Left cardiac atrium (tissue), 4 donors: ENCODE measurements around the gene CAV3. TPM values are rescaled to one million over a fixed set of nuclear protein-coding genes. Genes with fewer than 3 reads are reported as not detected.

Experiments
- ATAC-seq, 2 donors: fragments of 200-7000 bp; cut with Tn5 transposase; one replicate each; pipeline ENCODE4 v1.9.1; 2020; ENCODE audit warnings: mild to moderate bottlenecking in 2 of 2, moderate library complexity in 2 of 2
- DNase-seq: peaks from one replicate; pipeline ENCODE4 v3.0.0-alpha.2; 2020
- intact Hi-C, 2 donors: fragments of 100-400 bp; cut with DNase I; formaldehyde crosslinking; loops; one replicate each; pipeline versions ENCODE4 v1.14.1 to v1.15.1; 2022 to 2023
- total RNA-seq, 2 donors: library from RNA; stranded (reverse); fragmentation: NEBNext Ultra II Directional; extraction: Animal tissue kit (Norgen Biotek cat#: 25700); gene quantifications; one replicate each; pipeline ENCODE4 v1.2.1, GENCODE V29; 2021
- donor health status: DM: no; HTN: yes; CAD: no.
- donor health status: DM: no; HTN: yes; CAD: no; lungs with severe emphysema.
- donor health status: DM: yes; HTN: yes; CAD: no.
- donor health status: Dilated cardiomyopathy.

The CAV3 gene
- total RNA-seq, 2 donors from 2014 or later: 17.6 to 20.4 TPM

DNA sequence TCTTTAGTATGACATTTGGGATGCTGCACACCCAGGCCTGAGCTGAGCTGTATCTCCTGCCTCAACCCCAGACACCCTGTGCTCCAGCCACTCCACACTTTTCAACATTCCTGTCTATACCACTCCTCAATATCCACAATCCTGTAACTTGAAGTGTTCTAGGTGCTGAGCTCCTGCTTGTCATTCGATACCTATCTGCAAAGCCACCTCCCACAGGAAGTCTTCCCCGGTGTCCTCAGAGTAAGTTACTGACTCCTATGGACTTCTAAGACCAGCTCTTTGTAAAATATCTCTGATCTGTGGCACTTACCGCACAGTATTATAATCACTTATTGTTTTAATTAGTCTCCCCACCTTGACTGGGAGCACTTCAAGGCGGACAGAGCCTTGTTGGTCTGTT is 1.2 kb upstream of the CAV3 start:
- DNase-seq: no peak
- intact Hi-C loops: no loop called here
- ATAC-seq: no peak

DNA sequence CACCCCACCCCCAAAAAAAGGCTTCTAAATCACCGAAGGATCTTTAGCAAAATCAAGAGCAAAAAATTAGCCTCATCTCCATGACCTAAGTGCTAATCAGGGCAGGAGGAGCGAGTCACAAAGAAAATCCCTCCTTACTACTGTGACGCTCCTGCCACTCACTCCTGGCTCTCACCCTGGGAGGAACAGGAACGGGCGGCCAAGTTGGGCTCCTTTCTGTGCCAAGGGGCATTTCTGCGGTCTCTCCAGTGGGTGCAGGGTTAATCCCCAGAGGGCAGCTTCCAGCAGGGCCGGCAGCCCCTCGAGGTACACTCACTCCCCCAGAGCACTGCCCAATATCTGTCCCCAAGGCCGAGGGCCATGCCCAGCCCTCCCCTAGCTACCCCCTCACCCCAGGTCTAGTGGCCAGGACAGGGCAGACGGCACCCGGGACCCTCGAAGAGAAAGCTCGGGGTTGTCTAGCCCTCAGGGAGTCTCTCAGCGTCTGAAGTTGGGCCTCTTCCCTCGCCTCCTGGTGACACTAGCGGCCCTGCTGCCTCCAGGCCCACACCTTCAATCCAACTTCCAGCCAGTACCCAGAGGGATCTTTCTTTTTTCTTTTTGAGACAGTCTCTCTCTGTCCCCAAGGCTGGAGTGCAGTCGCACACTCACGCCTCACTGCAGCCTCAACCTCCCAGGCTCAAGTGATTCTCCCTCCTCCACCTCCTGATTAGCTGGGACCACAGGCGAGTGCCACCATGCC is 706 bp downstream of the CAV3 start:
- ATAC-seq (peak; percentile 83 to 85), DNase-seq (no peak)
- intact Hi-C loops: no loop called here

DNA sequence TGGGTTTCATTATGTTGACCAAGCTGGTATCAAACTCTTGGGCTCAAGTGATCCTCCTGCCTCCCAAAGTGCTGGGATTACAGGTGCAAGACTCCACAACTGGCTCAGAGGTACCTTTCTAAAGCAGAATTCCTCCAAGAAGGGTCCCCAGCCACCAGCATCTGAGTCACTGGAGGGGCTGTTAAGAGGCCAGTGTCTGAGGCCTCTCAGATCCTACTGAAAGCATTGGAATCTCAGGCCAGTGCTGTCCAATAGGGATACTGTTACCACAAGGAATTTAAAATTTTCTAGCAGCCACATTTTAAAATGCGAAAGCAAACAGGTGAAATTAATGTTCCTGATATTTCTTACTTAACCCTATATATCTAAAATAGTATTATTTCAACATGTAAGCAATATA is 1.3 kb downstream of the CAV3 start:
- ATAC-seq (no peak), DNase-seq (no peak)
- intact Hi-C loops: no loop called here

DNA sequence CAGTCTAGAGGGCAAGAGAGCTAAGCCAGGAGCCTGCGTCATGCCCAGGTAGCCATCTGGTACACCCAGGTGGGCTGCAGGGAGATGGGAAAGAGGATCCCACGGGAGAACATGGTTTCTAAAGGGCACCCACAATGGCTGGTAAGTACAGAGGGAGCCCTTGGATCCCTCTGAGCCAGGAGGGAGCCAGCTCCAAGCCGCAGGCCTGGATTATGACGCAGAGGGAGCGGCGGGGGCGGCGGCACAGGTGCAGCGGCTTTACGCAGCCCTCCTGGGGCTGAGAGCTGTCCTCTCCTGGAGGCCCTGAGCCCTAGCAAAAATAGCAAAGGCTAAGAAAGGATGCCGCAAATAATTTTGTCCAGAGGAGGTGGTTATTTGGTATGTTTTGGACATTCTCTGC is 2.8 kb downstream of the CAV3 start:
- intact Hi-C loops: no loop called here
- ATAC-seq (no peak), DNase-seq (no peak)

DNA sequence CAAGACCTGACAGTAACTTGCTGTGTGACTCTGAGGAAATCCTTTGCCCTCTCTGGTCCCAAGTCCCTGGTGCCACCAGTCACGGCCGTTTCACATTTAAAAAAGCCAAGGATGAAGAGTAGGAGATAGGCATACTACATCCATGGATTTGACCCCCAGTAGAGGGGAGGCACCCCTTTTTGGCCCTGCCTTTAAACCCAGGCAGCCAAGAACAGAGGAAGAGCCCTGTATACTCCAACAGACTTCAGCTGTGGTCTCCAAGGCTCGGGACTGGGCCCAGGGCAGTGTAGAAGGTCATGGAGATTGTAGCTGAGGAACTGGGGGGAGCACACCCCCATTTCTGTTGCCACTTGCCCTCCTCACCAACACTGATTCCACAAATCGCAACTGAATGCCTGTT is 3.7 kb downstream of the CAV3 start:
- DNase-seq: no peak
- no peak for ATAC-seq
- intact Hi-C loops: no loop called here

DNA sequence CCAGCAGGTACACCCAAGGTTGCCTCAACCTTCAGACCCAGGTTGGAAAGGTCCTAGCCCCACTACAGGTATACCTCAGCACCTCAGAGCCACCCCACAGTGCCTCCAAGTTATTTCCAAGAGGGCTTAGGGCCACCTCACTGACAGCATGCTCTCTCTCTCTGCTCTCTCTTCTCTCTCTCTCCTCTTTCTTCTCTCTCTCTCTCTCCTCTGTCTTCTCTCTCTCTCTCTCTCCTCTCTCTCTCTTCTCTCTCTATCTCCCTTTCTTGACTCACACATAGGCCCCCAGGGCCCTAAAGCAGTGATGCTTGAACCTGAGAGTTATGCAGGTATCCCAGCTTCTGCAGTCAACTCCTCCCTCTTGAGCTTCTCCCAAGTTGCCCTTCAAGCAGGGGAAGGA is 4.2 kb downstream of the CAV3 start:
- intact Hi-C loops: no loop called here
- ATAC-seq (no peak), DNase-seq (no peak)

DNA sequence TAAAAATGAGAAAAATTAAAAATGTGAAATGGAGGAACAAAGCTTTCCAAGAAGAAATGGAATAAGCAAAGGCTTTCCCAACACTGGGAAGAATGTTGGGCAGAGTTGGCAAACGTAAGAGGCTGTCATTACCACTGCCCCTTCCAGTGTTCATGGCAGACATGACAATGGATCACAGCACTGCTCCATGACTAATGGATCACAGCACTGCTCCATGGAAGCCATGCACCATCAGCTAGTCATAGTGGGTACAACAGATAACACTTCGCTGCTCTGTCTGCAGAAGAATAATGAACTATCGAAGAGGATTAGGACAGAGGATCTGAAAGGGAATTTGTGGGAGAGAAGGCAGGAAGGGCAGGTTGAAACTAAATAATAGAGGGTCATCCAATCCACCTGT is 5.0 kb downstream of the CAV3 start:
- no peak for ATAC-seq
- DNase-seq: no peak
- intact Hi-C loops: no loop called here

DNA sequence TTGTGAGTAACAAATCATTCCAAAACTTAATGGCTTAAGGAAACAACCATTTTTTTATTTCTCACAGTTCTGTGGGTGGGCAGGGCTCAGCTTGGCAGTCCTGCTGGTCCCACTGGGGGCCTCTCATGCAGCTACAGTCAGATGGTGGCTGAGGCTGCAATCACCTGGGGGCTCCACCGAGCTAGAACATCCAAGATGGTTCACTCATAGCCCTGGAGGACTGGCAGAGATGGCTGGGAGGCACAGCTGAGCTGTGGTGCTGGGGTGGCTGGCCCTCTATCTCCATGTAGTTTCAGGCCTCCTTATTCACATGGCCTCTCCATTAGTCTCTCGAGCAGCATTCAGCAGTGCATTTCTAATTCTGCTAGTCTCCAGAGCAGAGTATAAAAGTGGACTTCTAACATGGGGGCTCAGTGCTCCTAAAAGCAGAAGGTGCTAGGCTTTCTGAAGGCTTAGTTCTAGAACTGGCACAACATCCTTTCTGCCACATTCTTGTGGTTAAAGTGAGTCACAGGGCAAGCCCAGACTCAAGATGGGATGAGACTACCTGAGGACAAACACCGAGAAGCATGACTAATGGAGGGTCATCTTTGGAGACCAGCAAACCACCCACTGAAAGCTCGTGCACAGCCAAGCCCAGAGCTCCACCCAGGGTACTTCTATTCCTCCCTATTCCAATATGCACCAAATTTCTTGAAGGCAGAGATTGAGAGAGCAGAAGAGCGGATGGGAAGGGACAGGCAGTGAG is 6.3 kb downstream of the CAV3 start:
- DNase-seq (no peak), ATAC-seq (peak in 1 of 2 donors; percentile 51)
- intact Hi-C loops: no loop called here

DNA sequence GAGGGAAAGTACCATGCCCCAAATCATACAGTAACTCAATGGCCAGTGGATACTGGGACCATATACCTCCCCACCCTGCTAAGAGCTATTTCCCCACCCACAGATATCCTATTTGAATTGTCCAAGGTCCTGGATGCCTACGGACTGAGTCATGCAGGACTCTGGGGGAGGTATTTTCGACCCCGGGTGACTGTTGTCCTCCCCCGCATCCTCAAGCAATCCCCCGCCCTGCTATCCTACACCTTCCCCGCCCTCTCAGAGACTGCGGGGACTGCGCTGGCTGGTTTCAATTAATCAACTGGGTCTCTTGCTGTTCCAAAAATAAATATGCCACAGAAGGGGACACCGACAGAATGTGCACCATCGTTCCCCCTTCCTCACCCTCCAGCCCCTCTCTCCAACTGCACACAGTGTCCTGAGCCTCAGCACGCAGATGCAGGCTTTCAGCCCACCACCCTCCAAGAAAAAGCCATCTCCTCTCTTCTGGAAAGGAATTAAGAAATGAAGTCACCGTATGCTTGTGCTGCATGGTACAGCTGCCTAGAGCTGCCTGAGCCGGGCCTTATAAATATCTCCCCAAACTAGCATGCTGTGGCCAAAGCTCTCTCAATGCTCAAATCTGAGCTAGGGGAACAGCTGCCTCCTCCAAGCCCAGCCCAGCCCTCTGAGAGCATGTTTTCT is 8.1 kb downstream of the CAV3 start:
- ATAC-seq: peak; percentile 79 to 86
- DNase-seq: no peak
- intact Hi-C loops: no loop called here

DNA sequence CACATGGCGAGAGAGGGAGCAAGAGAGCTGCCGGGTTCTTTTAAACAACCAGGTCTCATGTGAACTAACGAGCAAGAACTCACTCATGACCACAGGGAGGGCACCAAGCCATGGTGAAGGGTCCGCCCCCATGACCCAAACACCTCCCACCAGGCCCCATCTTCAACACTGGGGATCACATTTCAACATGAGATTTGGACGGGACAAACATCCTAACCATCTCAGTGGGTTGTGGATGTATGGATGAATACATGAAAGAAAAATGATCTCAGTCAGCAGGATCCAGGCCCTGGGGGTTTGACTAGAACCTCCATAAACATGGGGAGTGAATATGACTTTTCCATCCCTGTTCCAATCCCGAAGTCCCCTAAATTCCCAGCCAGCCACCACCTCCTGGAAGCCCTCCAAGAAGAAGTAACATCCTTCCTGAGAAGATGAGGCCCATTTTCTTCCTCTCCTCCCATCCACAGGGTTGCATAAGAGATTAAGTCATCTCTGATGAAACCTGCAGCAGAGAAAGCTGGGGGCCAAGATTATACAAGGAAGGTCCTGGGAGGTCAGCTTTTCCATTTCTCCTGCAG is 9.5 kb downstream of the CAV3 start:
- DNase-seq (no peak), ATAC-seq (peak in 1 of 2 donors; percentile 28)
- intact Hi-C loops: no loop called here

DNA sequence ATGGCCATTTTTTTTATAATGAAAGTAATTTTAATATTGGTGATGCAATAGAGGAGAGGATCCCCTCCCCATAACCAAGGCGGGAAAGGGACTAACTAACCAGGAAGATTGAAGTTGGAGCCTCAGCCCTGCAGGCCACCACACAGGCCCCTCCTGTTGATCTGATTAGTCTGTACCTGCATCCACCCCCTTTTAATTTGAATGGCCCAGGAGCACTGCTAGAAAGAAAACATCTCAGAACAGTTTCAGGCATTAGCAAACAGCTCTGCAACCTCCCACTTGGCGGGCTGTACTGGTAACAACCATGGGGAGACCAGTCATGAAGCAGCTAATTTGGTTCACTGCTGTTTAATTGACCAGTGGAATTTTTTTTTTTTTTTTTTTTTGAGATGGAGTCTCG is 10.3 kb downstream of the CAV3 start:
- intact Hi-C loops: no loop called here
- DNase-seq (no peak), ATAC-seq (no peak)

DNA sequence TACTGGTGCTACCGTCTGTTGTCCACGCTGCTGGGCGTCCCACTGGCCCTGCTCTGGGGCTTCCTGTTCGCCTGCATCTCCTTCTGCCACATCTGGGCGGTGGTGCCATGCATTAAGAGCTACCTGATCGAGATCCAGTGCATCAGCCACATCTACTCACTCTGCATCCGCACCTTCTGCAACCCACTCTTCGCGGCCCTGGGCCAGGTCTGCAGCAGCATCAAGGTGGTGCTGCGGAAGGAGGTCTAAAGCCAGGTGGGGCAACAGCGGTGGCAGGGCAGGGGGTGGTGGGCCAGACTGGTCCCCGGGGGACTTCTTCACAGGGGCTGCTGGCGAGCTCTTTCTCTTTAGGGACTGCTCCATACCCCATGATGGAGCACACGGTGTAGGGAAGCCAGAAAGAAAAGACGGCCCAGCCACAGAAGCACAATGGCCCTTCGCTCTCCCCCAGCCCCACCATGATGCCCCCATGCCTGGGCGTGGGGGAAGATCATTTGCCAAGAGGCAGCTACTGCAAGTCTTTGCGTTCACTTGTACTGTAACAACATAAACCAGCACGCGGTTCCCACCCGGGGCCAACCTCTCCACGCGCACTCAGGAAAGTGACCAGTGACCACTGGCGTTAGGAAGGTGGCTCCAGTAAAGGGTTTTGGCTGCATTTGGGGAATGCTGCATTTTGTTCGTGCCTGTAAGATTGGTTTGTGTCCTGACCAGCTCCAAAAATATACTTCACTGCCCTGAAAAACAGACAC is 12.2 kb downstream of the CAV3 start:
- ATAC-seq (no peak), DNase-seq (no peak)
- intact Hi-C loops: no loop called here

DNA sequence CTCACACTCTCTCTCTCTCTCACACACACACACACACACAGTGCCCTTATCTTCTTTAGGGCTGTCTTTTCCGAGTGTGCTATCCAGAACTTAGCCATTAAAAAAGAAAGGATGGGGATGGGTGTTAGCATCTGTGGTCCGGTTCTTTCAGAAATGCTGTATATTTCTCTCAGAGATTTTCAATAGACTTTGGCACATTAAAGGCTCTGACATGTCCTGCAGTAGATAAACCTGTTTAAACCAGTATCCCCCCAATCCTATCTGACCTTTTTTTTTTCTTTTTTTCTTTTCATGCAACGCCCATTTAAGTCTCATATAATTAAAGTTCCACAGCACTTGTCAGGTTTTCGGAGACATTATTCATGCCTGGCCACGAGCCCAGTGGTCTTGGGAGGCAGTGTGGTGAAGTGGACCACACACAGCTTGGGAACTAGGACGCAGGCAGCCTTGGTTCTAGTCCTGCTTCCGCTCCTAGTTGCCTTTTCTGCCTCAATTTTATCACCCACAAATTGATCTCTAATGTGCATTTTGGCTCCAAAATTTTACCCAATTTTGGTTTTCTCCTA is 13.3 kb downstream of the CAV3 start:
- DNase-seq: no peak
- intact Hi-C loops: no loop called here
- no peak for ATAC-seq

DNA sequence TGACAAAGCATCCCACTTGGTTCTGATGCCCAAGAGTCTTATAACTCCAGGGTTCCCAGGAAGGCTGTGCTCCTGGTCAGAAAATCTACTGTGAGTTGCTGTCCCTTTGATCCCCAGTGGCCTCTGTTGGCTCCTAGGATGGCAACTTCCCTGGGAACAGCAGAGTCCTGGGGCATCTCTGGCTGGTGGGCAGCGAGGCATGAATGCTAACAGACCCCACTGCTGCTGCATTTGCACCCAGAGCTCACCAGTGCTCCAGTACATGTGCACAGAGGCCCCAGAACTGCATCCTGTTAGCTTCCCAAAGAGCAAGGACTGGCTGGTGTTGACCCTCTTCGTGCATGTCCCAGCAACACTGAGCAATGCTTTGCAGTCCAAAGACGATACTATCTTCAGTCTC is 15.7 kb downstream of the CAV3 start:
- no peak for DNase-seq
- intact Hi-C loops: no loop called here
- no peak for ATAC-seq

DNA sequence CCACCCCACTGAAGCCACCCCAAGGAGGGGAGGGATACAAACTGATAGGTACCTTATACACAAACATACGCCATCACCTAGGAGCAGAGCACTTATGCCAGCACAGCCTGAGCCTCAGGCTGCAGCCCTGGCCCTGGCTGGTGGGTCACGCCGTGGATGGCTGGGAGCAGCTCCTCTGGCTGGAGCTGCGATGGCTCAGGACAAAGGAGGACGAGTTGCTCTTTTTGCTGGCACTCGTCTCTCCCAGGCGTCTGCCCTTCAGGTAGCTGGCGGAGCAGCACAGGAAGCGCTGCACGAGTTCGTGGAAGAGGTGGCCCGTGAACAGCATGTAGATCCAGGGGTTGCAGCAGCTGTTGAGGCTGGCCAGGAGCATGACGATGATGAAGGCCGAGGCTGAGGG is 19.2 kb downstream of the CAV3 start:
- ATAC-seq (no peak), DNase-seq (no peak)
- intact Hi-C loops: no loop called here

DNA sequence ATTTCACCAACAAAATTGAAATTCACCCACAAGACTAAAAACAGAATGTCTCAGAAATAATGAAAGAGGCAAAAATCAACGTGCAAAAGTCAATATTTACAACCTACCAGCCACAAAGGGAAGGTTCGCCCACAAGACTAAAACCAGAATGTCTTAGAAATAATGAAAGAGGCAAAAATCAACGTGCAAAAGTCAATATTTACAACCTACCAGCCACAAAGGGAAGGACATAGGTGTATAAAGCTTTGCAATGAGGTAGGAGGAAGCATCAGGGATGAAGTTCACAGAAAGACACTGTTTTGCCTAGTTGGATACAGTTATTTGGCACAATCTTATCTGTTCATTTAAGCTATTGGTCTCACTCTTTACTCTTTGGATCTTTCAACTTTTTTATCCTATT is 21.5 kb downstream of the CAV3 start:
- intact Hi-C loops: no loop called here
- DNase-seq (no peak), ATAC-seq (no peak)

DNA sequence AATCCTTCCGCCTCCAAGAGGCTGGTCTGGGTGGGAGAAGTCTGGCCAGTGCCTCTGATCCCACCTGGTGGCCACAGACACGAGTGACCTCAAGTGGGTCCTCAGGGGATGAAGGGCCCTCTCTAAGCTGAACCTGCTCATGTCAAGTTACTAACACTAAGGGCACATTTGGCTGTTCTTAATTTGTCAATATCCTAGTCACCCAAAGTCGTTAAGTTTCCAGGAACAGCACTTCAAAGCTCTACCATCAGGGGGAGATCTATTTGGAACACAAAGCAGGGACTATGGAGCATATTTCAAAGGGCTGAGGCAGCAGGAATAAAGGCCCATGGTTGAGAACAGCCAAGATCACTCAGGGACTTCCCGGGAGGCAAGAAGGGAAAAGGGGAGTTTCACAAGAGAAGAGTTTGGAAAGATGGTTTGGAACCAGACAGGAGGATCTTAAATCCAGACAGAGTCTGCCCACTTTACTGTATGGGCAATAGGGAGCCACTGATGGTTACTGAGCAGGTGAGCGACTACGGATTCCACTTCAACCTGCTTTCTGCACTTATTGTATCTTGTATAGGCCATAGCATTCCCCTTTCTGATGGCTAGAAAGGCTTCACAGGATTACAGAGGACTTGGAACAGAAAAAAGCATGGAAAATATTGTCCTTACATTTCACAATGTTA is 22.1 kb downstream of the CAV3 start:
- DNase-seq: no peak
- intact Hi-C loops: no loop called here
- peak in 1 of 2 donors; percentile 8 for ATAC-seq

DNA sequence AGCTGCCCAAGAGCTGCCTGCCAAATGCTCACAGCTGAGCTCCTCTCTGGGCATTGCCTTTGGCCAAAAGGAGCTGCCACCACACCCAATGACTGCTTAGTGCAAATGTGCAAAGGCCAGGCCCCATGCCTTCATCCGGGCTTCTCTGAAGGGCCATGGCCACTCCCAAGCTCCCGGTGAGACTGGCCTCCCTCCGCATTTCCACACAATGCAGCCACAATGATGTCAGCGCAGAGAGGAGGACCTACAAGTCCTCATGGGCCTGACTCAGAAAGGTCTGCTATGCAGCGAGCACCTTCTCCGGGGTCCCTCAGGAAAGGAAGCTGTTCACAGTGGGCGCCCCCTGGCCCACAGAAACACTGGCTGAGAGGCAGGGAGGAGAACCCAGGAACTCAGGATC is 23.1 kb downstream of the CAV3 start:
- ATAC-seq (no peak), DNase-seq (no peak)
- intact Hi-C loops: no loop called here
